ENCODE measurements around the gene EDN1. TPM values are rescaled to one million over a fixed set of nuclear protein-coding genes. Genes with fewer than 3 reads are reported as not detected.
"Not testable (repeated sequence)": the region's sequence is repeated elsewhere in the genome, so short reads cannot be mapped to it uniquely, and the experiment has no call there.

The EDN1 gene
- total and polyA plus RNA-seq, 9 donors: 2.1 to 4.1 (median 2.8) TPM

DNA sequence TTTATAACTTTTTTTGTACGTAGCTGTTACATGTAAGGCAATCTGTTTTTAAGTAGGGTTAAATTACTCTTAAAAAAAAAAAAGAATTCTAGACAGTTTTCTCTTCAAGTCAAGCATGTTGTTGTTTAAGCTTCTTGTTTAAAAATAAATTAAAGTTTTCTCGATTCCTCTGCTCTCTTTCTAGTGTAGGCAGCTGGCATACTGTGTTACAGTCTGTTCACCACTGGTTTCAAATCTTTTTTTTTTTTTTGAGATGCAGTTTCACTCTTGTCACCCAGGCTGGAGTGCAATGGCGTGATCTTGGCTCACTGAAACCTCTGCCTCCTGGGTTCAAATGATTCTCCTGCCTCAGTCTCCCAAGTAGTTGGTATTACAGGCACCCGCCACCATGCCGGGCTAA lies 29.9 kb downstream of the EDN1 start:
- H3K4me3 ChIP-seq (ENCODE audit: low read length); DNase-seq; H3K36me3 ChIP-seq (ENCODE audit: control insufficient read depth, insufficient read depth, low read length); H3K4me1 ChIP-seq (ENCODE audit: control insufficient read depth, insufficient read depth, low read length); H3K9me3 ChIP-seq (replicated peaks; ENCODE audit: control insufficient read depth, low read depth, low read length); H3K27ac ChIP-seq (ENCODE audit: low read length); H3K27me3 ChIP-seq (ENCODE audit: control insufficient read depth, insufficient read depth, low read length): not testable (repeated sequence)
- 85% methylated on average over 2 of the region's 5 CpGs for WGBS (ENCODE audit: insufficient coverage)

DNA sequence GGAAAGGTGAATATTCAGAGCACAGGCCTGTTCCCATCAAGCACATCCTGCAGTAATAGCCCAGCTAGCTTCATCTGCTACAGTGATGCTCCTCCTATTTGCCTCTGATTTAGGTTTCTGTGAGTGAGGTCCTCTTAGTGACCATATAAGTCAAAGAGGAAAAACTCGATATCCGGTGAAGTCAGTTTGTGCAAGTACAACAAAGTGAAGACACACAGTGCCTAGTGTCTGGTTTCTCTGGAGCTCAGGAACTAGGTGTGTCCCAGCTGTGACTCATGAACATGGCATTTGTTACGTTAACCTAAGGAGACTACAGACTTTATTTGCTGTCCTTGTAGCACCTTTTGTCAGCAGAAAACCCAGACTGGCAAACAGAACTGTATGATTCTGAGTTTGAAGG lies 33.9 kb downstream of the EDN1 start:
- Histone ChIP-seq H3K9me3 (replicated peaks; ENCODE audit: control insufficient read depth, low read depth, low read length) (no peaks in the 10 kb centered on the region), H3K27ac (ENCODE audit: low read length) (no peak overlapping the region), H3K36me3 (ENCODE audit: control insufficient read depth, insufficient read depth, low read length) (no peaks in the 10 kb centered on the region), H3K4me3 (ENCODE audit: low read length) (no peak overlapping the region), H3K4me1 (ENCODE audit: control insufficient read depth, insufficient read depth, low read length) (no peaks in the 10 kb centered on the region), H3K27me3 (ENCODE audit: control insufficient read depth, insufficient read depth, low read length) (no peaks in the 10 kb centered on the region)
- WGBS (ENCODE audit: insufficient coverage): 64% methylated on average over 3 of the region's 3 CpGs
- no peak for DNase-seq

DNA sequence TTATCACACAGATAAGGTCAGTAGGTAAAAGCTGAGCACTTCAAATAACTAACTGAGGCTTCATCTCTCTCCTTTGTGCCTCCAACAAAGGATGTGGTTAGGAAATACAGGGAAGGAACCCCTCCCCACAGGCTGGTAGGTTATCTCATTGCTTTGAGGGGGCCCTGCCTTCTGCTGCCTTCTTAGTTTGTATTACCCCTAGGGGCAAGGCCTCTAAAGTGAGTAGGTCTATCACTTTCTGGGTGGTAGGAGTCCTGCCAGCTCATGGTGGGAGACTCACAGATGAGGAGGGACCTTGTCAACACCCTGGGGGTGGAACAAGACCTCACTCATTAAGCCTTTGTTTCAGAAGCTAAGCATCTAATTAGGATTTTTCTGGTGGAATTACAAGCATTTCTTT lies 34.6 kb downstream of the EDN1 start:
- H3K9me3 ChIP-seq (replicated peaks; ENCODE audit: control insufficient read depth, low read depth, low read length): no peaks in the 10 kb centered on the region
- H3K27me3 ChIP-seq (ENCODE audit: control insufficient read depth, insufficient read depth, low read length): no peaks in the 10 kb centered on the region
- DNase-seq: no peak
- H3K4me3 ChIP-seq (ENCODE audit: low read length): no peak overlapping the region
- H3K4me1 ChIP-seq (ENCODE audit: control insufficient read depth, insufficient read depth, low read length): no peaks in the 10 kb centered on the region
- H3K36me3 ChIP-seq (ENCODE audit: control insufficient read depth, insufficient read depth, low read length): no peaks in the 10 kb centered on the region
- no peak overlapping the region for H3K27ac ChIP-seq (ENCODE audit: low read length)

DNA sequence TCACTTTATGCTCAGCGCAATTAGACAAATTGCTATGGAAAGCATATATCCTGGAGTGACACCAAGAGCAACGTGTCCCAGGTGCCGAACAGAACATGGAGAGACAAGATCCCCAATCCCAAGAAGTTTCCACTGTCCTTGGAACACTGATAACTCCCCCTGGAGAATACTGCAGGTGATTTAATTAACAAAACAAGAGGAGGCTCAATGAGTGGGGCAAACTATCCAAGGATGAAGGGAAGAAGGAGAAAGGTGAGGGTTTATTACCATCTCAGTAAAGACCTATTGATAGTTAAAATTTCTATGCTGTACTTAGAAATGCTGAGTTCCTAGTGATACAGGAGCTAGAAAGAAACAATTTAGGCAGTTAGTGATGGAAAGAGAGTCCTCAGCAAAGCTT lies 35.7 kb downstream of the EDN1 start:
- no CpG with 5 or more reads among the region's 3 CpGs for WGBS (ENCODE audit: insufficient coverage)

GRCh38 chr6:12327391-12327790 lies 37.2 kb downstream of the EDN1 start:
- WGBS (ENCODE audit: insufficient coverage): no CpG with 5 or more reads among the region's 2 CpGs
- Histone ChIP-seq H3K36me3 (ENCODE audit: control insufficient read depth, insufficient read depth, low read length) (no peaks in the 10 kb centered on the region), H3K4me1 (ENCODE audit: control insufficient read depth, insufficient read depth, low read length) (no peaks in the 10 kb centered on the region), H3K27me3 (ENCODE audit: control insufficient read depth, insufficient read depth, low read length) (no peaks in the 10 kb centered on the region), H3K9me3 (replicated peaks; ENCODE audit: control insufficient read depth, low read depth, low read length) (no peaks in the 10 kb centered on the region), H3K27ac (ENCODE audit: low read length) (no peak overlapping the region), H3K4me3 (ENCODE audit: low read length) (no peak overlapping the region)
- no peak for DNase-seq

More for the DNA sequence above, 35.7 kb downstream of the EDN1 start:
- no peaks in the 10 kb centered on the region for H3K9me3 ChIP-seq (replicated peaks; ENCODE audit: control insufficient read depth, low read depth, low read length)
- no peaks in the 10 kb centered on the region for H3K36me3 ChIP-seq (ENCODE audit: control insufficient read depth, insufficient read depth, low read length)
- no peak for DNase-seq
- no peaks in the 10 kb centered on the region for H3K27me3 ChIP-seq (ENCODE audit: control insufficient read depth, insufficient read depth, low read length)
- no peak overlapping the region for H3K4me3 ChIP-seq (ENCODE audit: low read length)
- H3K27ac ChIP-seq (ENCODE audit: low read length): no peak overlapping the region
- H3K4me1 ChIP-seq (ENCODE audit: control insufficient read depth, insufficient read depth, low read length): no peaks in the 10 kb centered on the region

DNA sequence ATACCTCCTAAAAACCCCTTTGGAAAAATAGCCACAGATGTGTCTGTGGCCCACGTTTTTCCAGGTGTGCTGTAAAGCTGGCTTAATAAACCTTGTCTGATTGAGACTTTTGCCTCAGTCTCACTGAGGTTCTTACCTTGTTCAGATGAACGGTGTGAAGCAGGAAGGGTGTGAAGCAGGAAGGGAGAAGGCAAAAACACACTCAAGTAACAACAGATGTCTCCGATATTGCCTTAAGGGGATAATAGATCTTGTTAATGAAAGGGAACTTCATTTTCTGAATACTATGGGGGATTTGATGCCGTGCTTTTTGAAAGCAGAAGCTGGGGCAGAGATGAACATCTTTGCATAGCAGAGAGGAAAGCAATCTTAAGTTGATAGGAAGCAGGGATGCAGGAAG lies 37.8 kb downstream of the EDN1 start:
- H3K36me3 ChIP-seq (ENCODE audit: control insufficient read depth, insufficient read depth, low read length): no peaks in the 10 kb centered on the region
- no peaks in the 10 kb centered on the region for H3K4me1 ChIP-seq (ENCODE audit: control insufficient read depth, insufficient read depth, low read length)
- no peak overlapping the region for H3K27ac ChIP-seq (ENCODE audit: low read length)
- H3K4me3 ChIP-seq (ENCODE audit: low read length): no peak overlapping the region
- no peaks in the 10 kb centered on the region for H3K27me3 ChIP-seq (ENCODE audit: control insufficient read depth, insufficient read depth, low read length)
- DNase-seq: no peak
- H3K9me3 ChIP-seq (replicated peaks; ENCODE audit: control insufficient read depth, low read depth, low read length): no peaks in the 10 kb centered on the region
- WGBS (ENCODE audit: insufficient coverage): 31% methylated on average over 1 of the region's 4 CpGs

DNA sequence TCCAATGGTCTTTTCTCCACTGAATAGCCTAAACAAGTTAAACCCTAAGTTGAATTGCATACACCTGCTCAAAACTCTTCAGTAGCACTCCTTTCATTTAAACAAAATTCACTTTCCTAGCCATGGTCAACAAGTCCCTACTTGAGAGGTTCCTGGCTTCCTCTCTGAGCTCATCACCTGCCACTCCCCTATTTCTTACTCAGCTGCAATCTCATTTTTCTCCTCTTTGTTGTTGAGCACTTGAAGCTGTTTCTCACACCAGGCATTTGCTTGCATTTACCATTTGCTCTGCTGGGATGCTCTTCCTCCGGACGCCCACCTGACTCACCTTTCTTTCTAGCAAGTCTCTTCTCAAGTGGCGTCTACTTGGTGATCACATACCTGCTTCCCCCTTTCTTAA lies 38.5 kb downstream of the EDN1 start:
- Histone ChIP-seq H3K4me1 (ENCODE audit: control insufficient read depth, insufficient read depth, low read length) (no peaks in the 10 kb centered on the region), H3K27ac (ENCODE audit: low read length) (no peak overlapping the region), H3K27me3 (ENCODE audit: control insufficient read depth, insufficient read depth, low read length) (no peaks in the 10 kb centered on the region), H3K36me3 (ENCODE audit: control insufficient read depth, insufficient read depth, low read length) (no peaks in the 10 kb centered on the region), H3K9me3 (replicated peaks; ENCODE audit: control insufficient read depth, low read depth, low read length) (no peaks in the 10 kb centered on the region), H3K4me3 (ENCODE audit: low read length) (no peak overlapping the region)
- WGBS (ENCODE audit: insufficient coverage): 56% methylated on average over 3 of the region's 3 CpGs
- no peak for DNase-seq

GRCh38 chr6:12331474-12331873 lies 41.3 kb downstream of the EDN1 start:
- no peaks in the 10 kb centered on the region for H3K27me3 ChIP-seq (ENCODE audit: control insufficient read depth, insufficient read depth, low read length)
- no peak overlapping the region for H3K4me3 ChIP-seq (ENCODE audit: low read length)
- no CpG with 5 or more reads among the region's 2 CpGs for WGBS (ENCODE audit: insufficient coverage)
- no peaks in the 10 kb centered on the region for H3K36me3 ChIP-seq (ENCODE audit: control insufficient read depth, insufficient read depth, low read length)
- H3K9me3 ChIP-seq (replicated peaks; ENCODE audit: control insufficient read depth, low read depth, low read length): no peaks in the 10 kb centered on the region
- no peaks in the 10 kb centered on the region for H3K4me1 ChIP-seq (ENCODE audit: control insufficient read depth, insufficient read depth, low read length)
- DNase-seq: no peak
- no peak overlapping the region for H3K27ac ChIP-seq (ENCODE audit: low read length)

GRCh38 chr6:12331951-12332749 lies 42.0 kb downstream of the EDN1 start:
- no CpG with 5 or more reads among the region's 8 CpGs for WGBS (ENCODE audit: insufficient coverage)
- Histone ChIP-seq H3K4me1 (ENCODE audit: control insufficient read depth, insufficient read depth, low read length) (no peaks in the 10 kb centered on the region), H3K27me3 (ENCODE audit: control insufficient read depth, insufficient read depth, low read length) (no peaks in the 10 kb centered on the region), H3K4me3 (ENCODE audit: low read length) (no peak overlapping the region), H3K36me3 (ENCODE audit: control insufficient read depth, insufficient read depth, low read length) (no peaks in the 10 kb centered on the region), H3K27ac (ENCODE audit: low read length) (no peak overlapping the region), H3K9me3 (replicated peaks; ENCODE audit: control insufficient read depth, low read depth, low read length) (no peaks in the 10 kb centered on the region)
- DNase-seq: peak; percentile 12

DNA sequence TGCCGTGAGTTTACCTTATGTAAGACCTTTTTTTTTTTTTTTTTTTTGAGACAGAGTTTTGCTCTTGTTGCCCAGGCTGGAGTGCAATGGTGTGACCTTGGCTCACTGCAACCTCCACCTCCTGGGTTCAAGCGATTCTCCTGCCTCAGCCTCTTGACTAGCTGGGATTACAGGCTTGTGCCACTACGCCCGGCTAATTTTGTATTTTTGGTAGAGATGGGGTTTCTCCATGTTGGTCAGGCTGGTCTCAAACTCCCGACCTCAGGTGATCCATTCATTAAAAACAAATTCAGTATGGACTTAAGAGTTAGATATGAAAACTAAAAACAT lies 42.6 kb downstream of the EDN1 start:
- H3K9me3 ChIP-seq (replicated peaks; ENCODE audit: control insufficient read depth, low read depth, low read length); H3K4me3 ChIP-seq (ENCODE audit: low read length); DNase-seq; H3K27ac ChIP-seq (ENCODE audit: low read length); H3K27me3 ChIP-seq (ENCODE audit: control insufficient read depth, insufficient read depth, low read length); H3K4me1 ChIP-seq (ENCODE audit: control insufficient read depth, insufficient read depth, low read length); H3K36me3 ChIP-seq (ENCODE audit: control insufficient read depth, insufficient read depth, low read length): not testable (repeated sequence)
- WGBS (ENCODE audit: insufficient coverage): no CpG with 5 or more reads among the region's 5 CpGs

- no peaks in the 10 kb centered on the region for H3K4me1 ChIP-seq (ENCODE audit: control insufficient read depth, insufficient read depth, low read length)
- no peaks in the 10 kb centered on the region for H3K36me3 ChIP-seq (ENCODE audit: control insufficient read depth, insufficient read depth, low read length)
- no peaks in the 10 kb centered on the region for H3K9me3 ChIP-seq (replicated peaks; ENCODE audit: control insufficient read depth, low read depth, low read length)
- H3K27me3 ChIP-seq (ENCODE audit: control insufficient read depth, insufficient read depth, low read length): no peaks in the 10 kb centered on the region
- no peak overlapping the region for H3K27ac ChIP-seq (ENCODE audit: low read length)
- no peak overlapping the region for H3K4me3 ChIP-seq (ENCODE audit: low read length)
- no CpG with 5 or more reads among the region's 1 CpG for WGBS (ENCODE audit: insufficient coverage)
- DNase-seq: no peak
Measured at GRCh38 chr6:12333128-12333527, 43.0 kb downstream of the EDN1 start.

Measured in muscle of leg (tissue), 11 donors.